ENCODE data around the gene DUSP22.

Gene DUSP22

GRCh38 chr6:296151-297122, 4.2 kb downstream of the DUSP22 start:
- Histone ChIP-seq H3K4me1 (peaks cover 80% of the 10 kb centered on the region), H3K4me3 (peak overlapping the region; percentile 23), H3K27ac (peak overlapping the region; percentile 73), H3K27me3 (no peaks in the 10 kb centered on the region), H4K20me1 (no peaks in the 10 kb centered on the region), H3K4me2 (peak overlapping the region; percentile 79), H3K36me3 (peaks cover 13% of the 10 kb centered on the region; the same call in 1 of the 2 replicates), H3K9me3 (peaks cover 10% of the 10 kb centered on the region), H3K9ac (peak overlapping the region; percentile 57)
- TF ChIP-seq Cebpa-rat (IDR thresholded peaks at IDR 0.05): no peak

- Histone ChIP-seq H4K20me1 (no peaks in the 10 kb centered on the region), H3K36me3 (peaks cover 20% of the 10 kb centered on the region), H3K4me3 (peak overlapping the region; percentile 23), H3K27ac (peak overlapping the region; percentile 73), H3K9me3 (peaks cover 20% of the 10 kb centered on the region), H3K9ac (peak overlapping the region; percentile 57), H3K27me3 (no peaks in the 10 kb centered on the region), H3K4me1 (peaks cover 85% of the 10 kb centered on the region), H3K4me2 (peak overlapping the region; percentile 79)
- no peak for TF ChIP-seq Cebpa-rat (IDR thresholded peaks at IDR 0.05)
Measured at GRCh38 chr6:297571-298232, 5.4 kb downstream of the DUSP22 start.

DNA sequence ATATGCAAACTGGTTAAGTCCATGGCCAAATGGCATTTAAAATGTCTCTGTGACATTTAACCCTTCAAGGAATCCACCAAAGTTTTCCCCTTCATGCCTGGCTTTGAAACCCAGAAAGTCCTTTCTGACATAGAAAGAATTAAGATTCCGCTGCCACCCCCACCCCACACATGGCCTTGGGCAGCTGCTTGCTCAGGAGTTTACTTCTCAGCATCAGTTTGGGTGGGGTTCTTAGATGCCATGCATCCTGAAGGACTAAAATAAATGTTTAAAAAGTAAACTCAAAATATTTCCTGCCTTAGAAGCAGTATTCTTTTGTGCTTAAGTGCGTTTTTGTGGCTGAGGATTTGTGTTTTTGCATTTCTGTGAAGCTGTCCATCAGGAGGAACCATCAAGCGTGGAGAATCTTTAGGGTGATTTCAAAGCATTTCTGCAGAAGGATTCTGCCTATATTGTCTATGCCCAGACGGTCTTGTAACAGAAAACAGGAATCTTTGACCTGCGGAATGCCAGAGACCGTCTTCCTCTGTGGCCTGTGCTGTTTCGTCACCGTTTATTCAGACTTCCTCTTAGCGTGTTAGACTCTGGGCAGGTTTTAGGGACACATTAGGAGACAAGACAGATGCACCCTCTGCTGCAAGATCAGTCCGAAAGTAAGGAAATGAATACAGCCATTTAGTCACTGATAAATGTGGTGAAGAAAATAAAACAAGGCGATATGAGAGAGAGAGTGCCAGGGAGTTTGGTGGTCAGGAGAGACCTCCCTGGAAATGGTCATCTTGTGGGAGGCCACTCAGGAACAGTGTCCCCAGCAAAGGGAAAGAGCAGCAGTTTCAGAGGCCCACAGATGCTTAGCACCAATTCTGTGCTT, 6.2 kb downstream of the DUSP22 start:
- Histone ChIP-seq H3K9me3 (peaks cover 20% of the 10 kb centered on the region), H3K27me3 (no peaks in the 10 kb centered on the region), H3K4me1 (peaks cover 90% of the 10 kb centered on the region), H3K27ac (peak overlapping the region; percentile 73), H3K4me2 (peak overlapping the region; percentile 79), H3K9ac (peak overlapping the region; percentile 57), H3K4me3 (peak overlapping the region; percentile 23), H4K20me1 (no peaks in the 10 kb centered on the region), H3K36me3 (peaks cover 20% of the 10 kb centered on the region)
- TF ChIP-seq Cebpa-rat (IDR thresholded peaks at IDR 0.05): no peak; the same call in 1 of the 2 replicates

- peak overlapping the region; percentile 73 for H3K27ac ChIP-seq
- H3K36me3 ChIP-seq: peaks cover 29% of the 10 kb centered on the region
- no peaks in the 10 kb centered on the region for H3K27me3 ChIP-seq
- 0 out of 2 replicates have a peak overlapping the region, but pooled peaks have one; percentile 23 for H3K4me3 ChIP-seq
- H4K20me1 ChIP-seq: no peaks in the 10 kb centered on the region
- peaks cover 90% of the 10 kb centered on the region for H3K4me1 ChIP-seq
- no peak for TF ChIP-seq Cebpa-rat (IDR thresholded peaks at IDR 0.05)
- H3K9ac ChIP-seq: peak overlapping the region; percentile 57; the same call in 1 of the 2 replicates
- H3K4me2 ChIP-seq: peak overlapping the region; percentile 79
- H3K9me3 ChIP-seq: peaks cover 20% of the 10 kb centered on the region
Measured at GRCh38 chr6:299104-299980, 7.1 kb downstream of the DUSP22 start.

- peaks cover 90% of the 10 kb centered on the region for H3K4me1 ChIP-seq
- TF ChIP-seq Cebpa-rat (IDR thresholded peaks at IDR 0.05): no peak
Measured at GRCh38 chr6:300026-300425, 7.7 kb downstream of the DUSP22 start.

DNA sequence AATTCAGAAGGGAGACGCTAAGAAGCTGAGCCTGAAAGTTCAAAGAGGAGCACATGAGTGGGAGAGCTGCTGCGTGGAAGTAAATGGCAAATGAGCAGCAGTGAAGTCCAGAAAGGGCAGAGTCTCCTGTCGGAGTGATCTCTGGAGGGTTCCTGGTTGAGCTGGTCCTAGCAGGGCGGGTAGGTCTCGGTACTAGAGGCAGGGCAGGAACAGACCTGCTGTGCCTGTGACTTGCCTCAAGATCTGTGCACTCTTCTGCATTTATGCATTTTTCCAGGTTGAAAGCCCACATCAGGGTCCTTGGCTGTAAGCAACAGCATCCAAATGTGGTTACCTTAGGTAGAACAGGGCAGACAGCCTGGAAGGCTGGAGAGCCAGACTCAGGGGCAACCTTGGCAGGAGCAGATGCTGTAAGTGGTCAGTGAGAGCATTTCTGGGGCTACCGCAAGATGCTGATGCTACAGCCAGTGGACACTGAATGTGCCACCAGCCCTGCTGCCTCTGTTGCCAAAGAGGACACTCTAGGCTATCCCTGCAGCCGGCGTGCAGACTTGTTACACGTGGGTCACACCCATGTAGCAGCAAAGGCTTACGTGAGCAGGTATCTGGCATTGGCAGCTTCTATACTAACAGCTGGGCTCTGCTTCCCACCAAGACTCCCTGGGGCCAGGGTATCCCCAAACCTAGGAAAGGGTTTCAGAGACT, 8.4 kb downstream of the DUSP22 start:
- no peaks in the 10 kb centered on the region for H3K27me3 ChIP-seq
- no peak overlapping the region for H3K9ac ChIP-seq
- H3K4me1 ChIP-seq: peaks cover 90% of the 10 kb centered on the region
- H4K20me1 ChIP-seq: no peaks in the 10 kb centered on the region
- H3K4me3 ChIP-seq: no peak overlapping the region
- peaks cover 20% of the 10 kb centered on the region for H3K9me3 ChIP-seq
- TF ChIP-seq Cebpa-rat (IDR thresholded peaks at IDR 0.05): no peak
- H3K27ac ChIP-seq: no peak overlapping the region
- peaks cover 30% of the 10 kb centered on the region for H3K36me3 ChIP-seq
- 0 out of 2 replicates have a peak overlapping the region, but pooled peaks have one; percentile 0 for H3K4me2 ChIP-seq

More at GRCh38 chr6:300026-300425, 7.7 kb downstream of the DUSP22 start:
- no peak overlapping the region for H3K4me3 ChIP-seq
- peaks cover 20% of the 10 kb centered on the region for H3K9me3 ChIP-seq
- H3K36me3 ChIP-seq: peaks cover 30% of the 10 kb centered on the region
- H3K27me3 ChIP-seq: no peaks in the 10 kb centered on the region
- H4K20me1 ChIP-seq: no peaks in the 10 kb centered on the region
- H3K9ac ChIP-seq: no peak overlapping the region
- H3K4me2 ChIP-seq: no peak overlapping the region
- H3K27ac ChIP-seq: no peak overlapping the region

- peaks cover 20% of the 10 kb centered on the region for H3K9me3 ChIP-seq
- no peaks in the 10 kb centered on the region for H3K27me3 ChIP-seq
- H3K27ac ChIP-seq: no peak overlapping the region
- no peaks in the 10 kb centered on the region for H4K20me1 ChIP-seq
- peaks cover 30% of the 10 kb centered on the region for H3K36me3 ChIP-seq
- H3K4me1 ChIP-seq: peaks cover 90% of the 10 kb centered on the region
- no peak for TF ChIP-seq Cebpa-rat (IDR thresholded peaks at IDR 0.05)
- no peak overlapping the region for H3K4me3 ChIP-seq
- H3K4me2 ChIP-seq: no peak overlapping the region
- H3K9ac ChIP-seq: no peak overlapping the region
Measured at GRCh38 chr6:301526-301925, 9.2 kb downstream of the DUSP22 start.

Data from BLaER1 (cell line).